H1 (cell line): ENCODE results near the gene LTBP4. TPM values are rescaled to one million over a fixed set of nuclear protein-coding genes. Genes with fewer than 3 reads are reported as not detected.

Experiments
- ASH2L ChIP-seq: fragments of 200-600, 300-600 bp; sonication (generic); IDR thresholded peaks from one replicate; pipeline ENCODE4 v1.7.1; 2017; ENCODE audit warnings: low read length
- CBX8 ChIP-seq: fragments of 300-800, 300-1000 bp; sonication (generic); IDR thresholded peaks from 2 replicates; pipeline ENCODE4 v1.7.1; 2016; ENCODE audit warnings: low read depth, low read length, borderline replicate concordance
- CEBPB ChIP-seq: IDR thresholded peaks from 2 replicates; pipeline ENCODE4 v1.6.1; 2012; ENCODE audit warnings: low read depth, low read length
- CHD2 ChIP-seq: IDR thresholded peaks from 2 replicates; pipeline ENCODE4 v1.6.1; 2012; ENCODE audit warnings: low read length, improper control_type of control experiment
- CREB1 ChIP-seq: IDR thresholded peaks from 2 replicates; pipeline ENCODE4 v1.6.1; 2012; ENCODE audit warnings: inconsistent platforms
- E2F6 ChIP-seq: IDR thresholded peaks from 2 replicates; pipeline ENCODE4 v1.6.1; 2012; ENCODE audit warnings: inconsistent platforms
- EGR1 ChIP-seq: IDR thresholded peaks from 2 replicates; pipeline ENCODE4 v1.6.1; 2011; ENCODE audit warnings: low read depth, low read length, borderline replicate concordance
- EP300 ChIP-seq, 2 experiments: IDR thresholded peaks; 1 replicate in 1 of 2; 2 replicates in 1 of 2; pipeline ENCODE4 v1.6.1; 2011 to 2012; ENCODE audit warnings: low read depth in 2 of 2, low read length in 2 of 2, mild to moderate bottlenecking in 2 of 2, borderline replicate concordance in 1 of 2, inconsistent platforms in 1 of 2, moderate library complexity in 1 of 2
- GABPA ChIP-seq: IDR thresholded peaks from 2 replicates; pipeline ENCODE4 v1.6.1; 2011; ENCODE audit warnings: mild to moderate bottlenecking, low read length, moderate library complexity, borderline replicate concordance; ENCODE audit not compliant: insufficient read depth
- HDAC2 ChIP-seq, 2 experiments: fragments of 300-600 bp in 1 of 2; sonication (generic) in 1 of 2; IDR thresholded peaks; 2 replicates each; pipeline ENCODE4 v1.6.1; 2011 to 2012; ENCODE audit warnings: low read depth in 2 of 2, low read length in 2 of 2, mild to moderate bottlenecking in 2 of 2, moderate library complexity in 2 of 2, borderline replicate concordance in 1 of 2, inconsistent platforms in 1 of 2
- HDAC6 ChIP-seq: IDR thresholded peaks from one replicate; pipeline ENCODE4 v1.7.1; 2012; ENCODE audit warnings: low read depth, mild to moderate bottlenecking, inconsistent platforms, low read length, moderate library complexity
- KDM1A ChIP-seq: fragments of 200-600, 300-600 bp; sonication (generic); IDR thresholded peaks from 2 replicates; pipeline ENCODE4 v1.7.1; 2016; ENCODE audit warnings: mild to moderate bottlenecking, low read length, borderline replicate concordance
- KDM4A ChIP-seq: IDR thresholded peaks from one replicate; pipeline ENCODE4 v1.7.1; 2012; ENCODE audit warnings: low read depth, mild to moderate bottlenecking, moderate library complexity, low read length, inconsistent platforms; ENCODE audit not compliant: severe bottlenecking
- MAX ChIP-seq: IDR thresholded peaks from 2 replicates; pipeline ENCODE4 v1.6.1; 2012; ENCODE audit warnings: inconsistent platforms
- PHF8 ChIP-seq: fragments of 200-600 bp; sonication (generic); conservative IDR thresholded peaks from 2 replicates; pipeline ENCODE4 v1.7.1; 2012; ENCODE audit warnings: low read depth, mild to moderate bottlenecking, inconsistent platforms, low read length, moderate library complexity
- RBBP5 ChIP-seq: IDR thresholded peaks from 2 replicates; pipeline ENCODE4 v1.7.1; 2012; ENCODE audit warnings: low read depth, mild to moderate bottlenecking, inconsistent platforms, low read length, moderate library complexity, borderline replicate concordance
- RFX5 ChIP-seq: IDR thresholded peaks from 2 replicates; pipeline ENCODE4 v1.6.1; 2011; ENCODE audit warnings: low read depth, low read length, improper control_type of control experiment, borderline replicate concordance
- RXRA ChIP-seq: IDR thresholded peaks from 2 replicates; pipeline ENCODE4 v1.6.1; 2011; ENCODE audit warnings: low read depth, mild to moderate bottlenecking, low read length, moderate library complexity; ENCODE audit not compliant: insufficient read depth
- SIX5 ChIP-seq: IDR thresholded peaks from 2 replicates; pipeline ENCODE4 v1.6.1; 2011; ENCODE audit warnings: mild to moderate bottlenecking, low read depth, low read length
- TAF1 ChIP-seq: IDR thresholded peaks from 2 replicates; pipeline ENCODE4 v1.6.1; 2011; ENCODE audit warnings: mild to moderate bottlenecking, low read depth, low read length
- TCF12 ChIP-seq: IDR thresholded peaks from 2 replicates; pipeline ENCODE4 v1.6.1; 2011; ENCODE audit warnings: low read depth, mild to moderate bottlenecking, low read length
- TEAD4 ChIP-seq: IDR thresholded peaks from 2 replicates; pipeline ENCODE4 v1.6.1; 2012; ENCODE audit warnings: low read depth, low read length, inconsistent platforms, mixed read lengths
- YY1 ChIP-seq: IDR thresholded peaks from 2 replicates; pipeline ENCODE4 v1.6.1; 2011; ENCODE audit warnings: low read depth, mild to moderate bottlenecking, low read length
- ZNF274 ChIP-seq: IDR thresholded peaks from 2 replicates; pipeline ENCODE4 v1.7.0; 2012; ENCODE audit warnings: low read length, borderline replicate concordance; ENCODE audit errors: extremely low read depth
- polyA plus RNA-seq, 7 experiments: library from polyadenylated mRNA; depleted of rRNA in 3 of 7; stranded (reverse) in 5 of 7; unstranded in 2 of 7; fragments of >200 nt in 5 of 7; fragments of 200-250 nt in 2 of 7; gene quantifications; 1 replicate in 5 of 7; 2 replicates in 1 of 7; 4 replicates in 1 of 7; pipeline versions ENCODE4 v1.2.1 to v1.2.3, GENCODE V29; 2011 to 2013; ENCODE audit warnings: missing spikeins in 2 of 7, mixed read lengths in 2 of 7
- total RNA-seq: library from RNA; stranded (reverse); fragmentation: NEBNext Ultra II Directional; extraction: Animal tissue kit (Norgen Biotek cat#: 25700); gene quantifications from 2 replicates; pipeline ENCODE4 v1.2.1, GENCODE V29; 2021

The LTBP4 gene
- total and polyA plus RNA-seq, 2 of the 8 experiments (the other 6 are each of a cell fraction or from before 2014, with no cell fraction given), result 54.5 to 77.1 TPM

- peak; percentile 37; the same call in 1 of the 2 replicates for TF ChIP-seq TAF1
- TF ChIP-seq HDAC6, result no peak
- TF ChIP-seq ASH2L, result peak; percentile 31
- TF ChIP-seq KDM4A, result peak; percentile 70
- no peak for TF ChIP-seq ZNF274
- no peak for TF ChIP-seq TCF12
- peak in 1 of 2 experiments; percentile 79; a peak in 1 of 4 replicates for TF ChIP-seq HDAC2 (IDR thresholded peaks at IDR 0.05; ENCODE audit: borderline replicate concordance in 1 of 2, low read depth in 2 of 2, low read length in 2 of 2)
- TF ChIP-seq CHD2, result no peak
- TF ChIP-seq E2F6, result peak; percentile 78
- TF ChIP-seq SIX5, result no peak
- TF ChIP-seq RFX5, result no peak
- TF ChIP-seq EGR1, result no peak
- no peak for TF ChIP-seq PHF8
- no peak for TF ChIP-seq CREB1
- TF ChIP-seq TEAD4, result no peak
- no peak for TF ChIP-seq RXRA
- peak; percentile 81 for TF ChIP-seq MAX
- no peak for TF ChIP-seq GABPA
- TF ChIP-seq CBX8, result no peak
- no peak for TF ChIP-seq CEBPB
- TF ChIP-seq RBBP5, result no peak
- TF ChIP-seq YY1, result no peak
- peak; percentile 43; the same call in 1 of the 2 replicates for TF ChIP-seq KDM1A
- TF ChIP-seq EP300 (IDR thresholded peaks at IDR 0.05; ENCODE audit: borderline replicate concordance in 1 of 2, low read depth in 2 of 2, low read length in 2 of 2), result no peak
These were observed 33.2 kb upstream of the LTBP4 start (continued) for GRCh38 chr19:40567750-40568494.
